ENCODE data around the gene MCL1.

- TF ChIP-seq POLR2A (IDR thresholded peaks at IDR 0.05; ENCODE audit: low read length) = peak; percentile 21
- TF ChIP-seq GATA1 (IDR thresholded peaks at IDR 0.05; ENCODE audit: low read depth, low read length) = no peak
Observed at GRCh38 chr1:150575072-150575489, 4.3 kb downstream of the MCL1 start.

All from erythroblast (primary cell).